H1 (cell line): ENCODE measurements around the gene SORBS1. TPM values are rescaled to one million over a fixed set of nuclear protein-coding genes. Genes with fewer than 3 reads are reported as not detected.

ENCODE experiments used
- CTCF ChIA-PET: fragments of 300-600 bp; sonication (Branson Sonifier 250); formaldehyde crosslinking; loops from one replicate; lab custom pipeline; 2021; ENCODE audit not compliant: partially characterized antibody; lab: Charles Lee
- POLR2A ChIA-PET: fragments of 300-600 bp; sonication (Branson Sonifier 250); formaldehyde crosslinking; loops from one replicate; lab custom pipeline; 2021; ENCODE audit warnings: inconsistent platforms; ENCODE audit not compliant: partially characterized antibody; lab: Charles Lee
- DNase-seq, 2 experiments: peaks; one replicate each; pipeline versions ENCODE4 v3.0.0 to v3.0.0-alpha.2; 2010 to 2022; ENCODE audit warnings: low spot score in 2 of 2, low read depth in 1 of 2, mixed read lengths in 1 of 2
- FAIRE-seq: peaks from 2 replicates; lab custom pipeline; 2011; peaks lifted over from hg19 to GRCh38; lab: Jason Lieb, UNC
- H2AFZ ChIP-seq: 2 replicates; pipeline ENCODE4 v1.8.1; 2012; ENCODE audit warnings: low read length, inconsistent platforms
- H2AK5ac ChIP-seq: 2 replicates; pipeline ENCODE4 v1.6.1; 2013; ENCODE audit warnings: low read depth, low read length
- H2BK120ac ChIP-seq: replicated peaks from 2 replicates; pipeline ENCODE3; 2013; ENCODE audit warnings: low read depth, low read length, inconsistent platforms
- H2BK12ac ChIP-seq: 2 replicates; pipeline ENCODE4 v1.6.1; 2013; ENCODE audit warnings: low read depth, low read length
- H2BK15ac ChIP-seq: 2 replicates; pipeline ENCODE4 v1.6.1; 2013; ENCODE audit warnings: low read length
- H2BK20ac ChIP-seq: 2 replicates; pipeline ENCODE4 v1.6.1; 2013; ENCODE audit warnings: low read length
- H2BK5ac ChIP-seq: 2 replicates; pipeline ENCODE4 v1.6.1; 2013; ENCODE audit warnings: low read depth, low read length
- H3K14ac ChIP-seq: 2 replicates; pipeline ENCODE4 v1.6.1; 2013; ENCODE audit warnings: inconsistent platforms; ENCODE audit not compliant: insufficient read length
- H3K18ac ChIP-seq: 2 replicates; pipeline ENCODE4 v1.6.1; 2013; ENCODE audit warnings: low read length; ENCODE audit errors: extremely low read depth
- H3K23ac ChIP-seq: 2 replicates; pipeline ENCODE4 v1.6.1; 2013; ENCODE audit warnings: inconsistent platforms; ENCODE audit not compliant: insufficient read length
- H3K23me2 ChIP-seq: 2 replicates; pipeline ENCODE4 v1.6.1; 2013; ENCODE audit warnings: low read depth, low read length
- H3K27ac ChIP-seq: 2 replicates; pipeline ENCODE4 v1.6.1; 2011; ENCODE audit warnings: low read depth, low read length, inconsistent platforms
- H3K27me3 ChIP-seq, 4 experiments: replicated peaks in 1 of 4; 1 replicate in 1 of 4; 2 replicates in 3 of 4; pipeline versions ENCODE4 v1.6.1 to v1.8.1; 2011 to 2013; ENCODE audit warnings: low read length in 3 of 4, mild to moderate bottlenecking in 3 of 4, inconsistent platforms in 2 of 4, mixed read lengths in 2 of 4, moderate library complexity in 1 of 4; ENCODE audit not compliant: control insufficient read depth in 3 of 4, insufficient read depth in 3 of 4; ENCODE audit errors: extremely low read depth in 1 of 4
- H3K36me3 ChIP-seq, 4 experiments: 2 replicates each; pipeline versions ENCODE4 v1.6.1 to v1.8.1; 2011 to 2013; ENCODE audit warnings: mild to moderate bottlenecking in 4 of 4, low read length in 3 of 4, moderate library complexity in 2 of 4, control low read depth in 1 of 4, inconsistent platforms in 1 of 4; ENCODE audit not compliant: insufficient read depth in 4 of 4, control insufficient read depth in 2 of 4
- H3K4ac ChIP-seq: replicated peaks from 2 replicates; pipeline ENCODE3; 2013; ENCODE audit warnings: low read length, low read depth, mixed read lengths, inconsistent platforms; ENCODE audit not compliant: insufficient read length
- H3K4me1 ChIP-seq, 4 experiments: replicated peaks in 1 of 4; 1 replicate in 1 of 4; 2 replicates in 3 of 4; pipeline versions ENCODE4 v1.6.1 to v1.8.1; 2011 to 2013; ENCODE audit warnings: low read length in 3 of 4, inconsistent platforms in 2 of 4, mixed read lengths in 1 of 4; ENCODE audit not compliant: insufficient read depth in 4 of 4, control insufficient read depth in 3 of 4
- H3K4me2 ChIP-seq, 2 experiments: 2 replicates each; pipeline versions ENCODE4 v1.6.1 to v1.8.1; 2011 to 2013; ENCODE audit warnings: low read depth in 2 of 2, low read length in 2 of 2, control low read depth in 1 of 2, inconsistent platforms in 1 of 2, mild to moderate bottlenecking in 1 of 2; ENCODE audit not compliant: insufficient read depth in 1 of 2
- H3K4me3 ChIP-seq, 4 experiments: fragments of 200-600, 300-600 bp in 1 of 4; sonication (generic), shearing (Covaris generic), sonication (Bioruptor Twin) in 1 of 4; 2 replicates each; pipeline versions ENCODE4 v1.5.1 to v1.8.1; 2011 to 2016; ENCODE audit warnings: low read length in 4 of 4, low read depth in 3 of 4, control low read depth in 2 of 4, inconsistent platforms in 2 of 4, mild to moderate bottlenecking in 2 of 4, mixed read lengths in 1 of 4, moderate library complexity in 1 of 4; ENCODE audit not compliant: insufficient read depth in 2 of 4; ENCODE audit errors: extremely low read depth in 1 of 4
- H3K56ac ChIP-seq: replicated peaks from 2 replicates; pipeline ENCODE3; 2013; ENCODE audit warnings: low read depth, mild to moderate bottlenecking, mixed read lengths, low read length, inconsistent platforms; ENCODE audit not compliant: insufficient read length
- H3K79me1 ChIP-seq: 2 replicates; pipeline ENCODE4 v1.6.1; 2013; ENCODE audit warnings: low read depth, low read length, control low read depth
- H3K79me2 ChIP-seq, 2 experiments: 2 replicates each; pipeline versions ENCODE4 v1.6.1 to v1.8.1; 2012 to 2013; ENCODE audit warnings: low read length in 2 of 2, mild to moderate bottlenecking in 2 of 2, inconsistent platforms in 1 of 2; ENCODE audit not compliant: insufficient read depth in 2 of 2, control insufficient read depth in 1 of 2
- H3K9ac ChIP-seq, 4 experiments: replicated peaks in 1 of 4; 1 replicate in 1 of 4; 2 replicates in 3 of 4; pipeline versions ENCODE4 v1.6.1 to v1.8.1; 2011 to 2013; ENCODE audit warnings: low read depth in 3 of 4, low read length in 3 of 4, control low read depth in 2 of 4, mild to moderate bottlenecking in 2 of 4, moderate library complexity in 2 of 4, inconsistent platforms in 1 of 4; ENCODE audit errors: extremely low read depth in 1 of 4
- H3K9me3 ChIP-seq, 2 experiments: 2 replicates each; pipeline versions ENCODE4 v1.6.1 to v1.8.1; 2012 to 2013; ENCODE audit warnings: mild to moderate bottlenecking in 2 of 2, moderate library complexity in 2 of 2, control low read depth in 1 of 2, inconsistent platforms in 1 of 2, low read depth in 1 of 2, low read length in 1 of 2, mixed read lengths in 1 of 2; ENCODE audit not compliant: insufficient read depth in 2 of 2
- H4K20me1 ChIP-seq, 2 experiments: replicated peaks in 1 of 2; 2 replicates each; pipeline versions ENCODE3 to v1.8.1; 2011 to 2013; ENCODE audit warnings: inconsistent platforms in 2 of 2, low read length in 2 of 2, mild to moderate bottlenecking in 1 of 2; ENCODE audit not compliant: insufficient read depth in 2 of 2, control insufficient read depth in 1 of 2
- H4K5ac ChIP-seq: 2 replicates; pipeline ENCODE4 v1.6.1; 2013; ENCODE audit warnings: low read length, low read depth, mixed read lengths, inconsistent platforms; ENCODE audit not compliant: insufficient read length
- H4K8ac ChIP-seq: 2 replicates; pipeline ENCODE4 v1.8.0; 2013; ENCODE audit warnings: mild to moderate bottlenecking, moderate library complexity, low read length, inconsistent platforms; ENCODE audit not compliant: insufficient read depth; ENCODE audit errors: extremely low read depth
- H4K91ac ChIP-seq: replicated peaks from 2 replicates; pipeline ENCODE3; 2013; ENCODE audit warnings: low read length, mixed read lengths, inconsistent platforms; ENCODE audit not compliant: insufficient read length
- KDM4A ChIP-seq: IDR thresholded peaks from one replicate; pipeline ENCODE4 v1.7.1; 2012; ENCODE audit warnings: low read depth, mild to moderate bottlenecking, moderate library complexity, low read length, inconsistent platforms; ENCODE audit not compliant: severe bottlenecking
- PHF8 ChIP-seq: fragments of 200-600 bp; sonication (generic); conservative IDR thresholded peaks from 2 replicates; pipeline ENCODE4 v1.7.1; 2012; ENCODE audit warnings: low read depth, mild to moderate bottlenecking, inconsistent platforms, low read length, moderate library complexity
- WGBS, 2 experiments: shearing (Covaris generic) in 1 of 2; methylation state at CpG; one replicate each; pipeline versions ENCODE4 v1.1.6 to v1.1.7; 2013 to 2015; ENCODE audit warnings: low lambda C conversion rate in 2 of 2, mixed read lengths in 2 of 2, inconsistent platforms in 1 of 2, low coverage in 1 of 2, missing lambda C conversion rate in 1 of 2; ENCODE audit not compliant: insufficient replicate concordance in 2 of 2, insufficient coverage in 1 of 2, insufficient read length in 1 of 2; ENCODE audit errors: extremely low coverage in 1 of 2, missing lambda C conversion rate in 1 of 2; 5-methylcytosine and 5-hydroxymethylcytosine counted together
- polyA plus RNA-seq, 7 experiments: library from polyadenylated mRNA; depleted of rRNA in 3 of 7; stranded (reverse) in 5 of 7; unstranded in 2 of 7; fragments of >200 nt in 5 of 7; fragments of 200-250 nt in 2 of 7; gene quantifications; 1 replicate in 5 of 7; 2 replicates in 1 of 7; 4 replicates in 1 of 7; pipeline versions ENCODE4 v1.2.1 to v1.2.3, GENCODE V29; 2011 to 2013; ENCODE audit warnings: missing spikeins in 2 of 7, mixed read lengths in 2 of 7
- total RNA-seq: library from RNA; stranded (reverse); fragmentation: NEBNext Ultra II Directional; extraction: Animal tissue kit (Norgen Biotek cat#: 25700); gene quantifications from 2 replicates; pipeline ENCODE4 v1.2.1, GENCODE V29; 2021
- TF ChIP-seq, protein P1 (sequence below): IDR thresholded peaks from 2 replicates; pipeline ENCODE4 v1.6.1; 2012; ENCODE audit warnings: low read length, inconsistent platforms

Gene SORBS1
- total and polyA plus RNA-seq, 2 of the 8 experiments (the other 6 are each of a cell fraction or from before 2014, with no cell fraction given): 16.0 to 35.0 TPM

DNA sequence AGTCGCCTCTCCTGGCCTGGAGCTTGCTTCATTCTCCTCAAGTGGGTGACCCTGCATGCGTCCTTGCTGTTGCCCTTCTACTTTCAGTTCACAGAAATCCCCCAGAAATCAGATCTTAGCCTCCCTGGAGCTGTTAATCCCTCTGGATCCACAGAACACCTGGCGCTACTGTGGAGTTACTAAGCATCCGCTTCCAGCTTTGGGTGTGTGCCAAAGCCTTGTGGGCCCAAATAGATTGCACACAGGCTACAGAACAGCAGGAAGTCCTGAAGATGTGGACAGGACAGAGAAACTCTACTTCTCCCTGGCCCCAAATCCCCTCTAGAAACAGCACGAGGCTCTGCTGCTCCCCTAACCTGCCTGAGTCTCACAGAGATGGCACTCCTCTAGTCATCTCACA, 233.8 kb downstream of the SORBS1 start:
- H3K79me2 ChIP-seq: no peaks in the 10 kb centered on the region
- 93% methylated on average over 5 of the region's 5 CpGs; no CpG with 5 or more reads in 1 of the 2 experiments for WGBS, 2 experiments

More for the DNA sequence above, 233.8 kb downstream of the SORBS1 start:
- H3K14ac ChIP-seq: no peak overlapping the region
- H3K9ac ChIP-seq: no peak overlapping the region
- H2AK5ac ChIP-seq: no peak overlapping the region
- CTCF ChIA-PET: interaction anchor here (0.7 to 1.6 kb wide), 4 partner anchors 9 to 83 kb away, joined by 3 to 4 read pairs (median 4); no protein-coding TSS in a partner anchor
- no peak overlapping the region for H3K27ac ChIP-seq
- no peaks in the 10 kb centered on the region for H3K79me1 ChIP-seq
- H2BK5ac ChIP-seq: no peak overlapping the region
- H3K4me1 ChIP-seq: peaks cover 0 to 2% (median 0%) of the 10 kb centered on the region in 4 experiments; a peak in 1 of 7 replicates
- H3K9me3 ChIP-seq: no peaks in the 10 kb centered on the region
- no peak overlapping the region for H3K23ac ChIP-seq
- H2BK15ac ChIP-seq: no peak overlapping the region
- H4K8ac ChIP-seq: no peak overlapping the region
- H4K20me1 ChIP-seq: no peaks in the 10 kb centered on the region
- H3K4me3 ChIP-seq: no peak overlapping the region
- no peak overlapping the region for H2BK20ac ChIP-seq
- no peaks in the 10 kb centered on the region; a peak in 2 of 8 replicates for H3K36me3 ChIP-seq
- no peak overlapping the region for H2BK120ac ChIP-seq
- DNase-seq (no peak), FAIRE-seq (no peak)
- no peak for TF ChIP-seq PHF8
- no peak for TF ChIP-seq KDM4A
- TF ChIP-seq, protein P1, sequence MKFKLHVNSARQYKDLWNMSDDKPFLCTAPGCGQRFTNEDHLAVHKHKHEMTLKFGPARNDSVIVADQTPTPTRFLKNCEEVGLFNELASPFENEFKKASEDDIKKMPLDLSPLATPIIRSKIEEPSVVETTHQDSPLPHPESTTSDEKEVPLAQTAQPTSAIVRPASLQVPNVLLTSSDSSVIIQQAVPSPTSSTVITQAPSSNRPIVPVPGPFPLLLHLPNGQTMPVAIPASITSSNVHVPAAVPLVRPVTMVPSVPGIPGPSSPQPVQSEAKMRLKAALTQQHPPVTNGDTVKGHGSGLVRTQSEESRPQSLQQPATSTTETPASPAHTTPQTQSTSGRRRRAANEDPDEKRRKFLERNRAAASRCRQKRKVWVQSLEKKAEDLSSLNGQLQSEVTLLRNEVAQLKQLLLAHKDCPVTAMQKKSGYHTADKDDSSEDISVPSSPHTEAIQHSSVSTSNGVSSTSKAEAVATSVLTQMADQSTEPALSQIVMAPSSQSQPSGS: no peak
- H4K5ac ChIP-seq: no peak overlapping the region
- POLR2A ChIA-PET: interaction anchor here (0.6 kb wide), 1 partner anchor 976 kb away, joined by 3 read pairs; no protein-coding TSS in a partner anchor
- no peak overlapping the region for H2AFZ ChIP-seq
- H3K4ac ChIP-seq: no peak overlapping the region
- H3K18ac ChIP-seq: no peak overlapping the region
- no peaks in the 10 kb centered on the region for H3K27me3 ChIP-seq
- no peak overlapping the region for H3K56ac ChIP-seq
- H2BK12ac ChIP-seq: no peak overlapping the region
- no peak overlapping the region for H3K4me2 ChIP-seq
- no peaks in the 10 kb centered on the region for H3K23me2 ChIP-seq
- no peak overlapping the region for H4K91ac ChIP-seq
